H54 (cell line): ENCODE results near the gene CLASP1.
"Not testable (repeated sequence)": the region's sequence is repeated elsewhere in the genome, so short reads cannot be mapped to it uniquely, and the experiment has no call there.

Experiments used
- DNase-seq: peaks from one replicate; pipeline ENCODE4 v3.0.0; 2011; ENCODE audit warnings: low spot score, mixed read lengths; ENCODE audit not compliant: insufficient read length
- FAIRE-seq: peaks from 3 replicates; lab custom pipeline; 2011; peaks lifted over from hg19 to GRCh38; lab: Jason Lieb, UNC
- POLR2A ChIP-seq: IDR thresholded peaks from 2 replicates; pipeline ENCODE4 v1.6.1; 2011; ENCODE audit warnings: low read depth, mild to moderate bottlenecking, low read length

CLASP1 gene

GRCh38 chr2:121358291-121358690 lies 291.0 kb downstream of the CLASP1 start:
- DNase-seq (no peak), FAIRE-seq (no peak)
- no peak for TF ChIP-seq POLR2A

GRCh38 chr2:121356058-121356640 lies 293.1 kb downstream of the CLASP1 start:
- FAIRE-seq: peak; percentile 6

GRCh38 chr2:121355488-121355887 lies 293.8 kb downstream of the CLASP1 start:
- DNase-seq: no peak
- FAIRE-seq: no peak
- TF ChIP-seq POLR2A: no peak

More at GRCh38 chr2:121356058-121356640, 293.1 kb downstream of the CLASP1 start:
- peak; percentile 48 for DNase-seq
- TF ChIP-seq POLR2A: no peak

GRCh38 chr2:121351521-121352318 lies 297.5 kb downstream of the CLASP1 start:
- FAIRE-seq (no peak), DNase-seq (no peak)
- no peak for TF ChIP-seq POLR2A

GRCh38 chr2:121350890-121351289 lies 298.4 kb downstream of the CLASP1 start:
- TF ChIP-seq POLR2A: no peak

GRCh38 chr2:121350402-121350775 lies 298.9 kb downstream of the CLASP1 start:
- DNase-seq (no peak), FAIRE-seq (no peak)
- TF ChIP-seq POLR2A: no peak

More at GRCh38 chr2:121350890-121351289, 298.4 kb downstream of the CLASP1 start:
- no peak for FAIRE-seq
- no peak for DNase-seq

- no peak for TF ChIP-seq POLR2A
- no peak for DNase-seq
Measured at GRCh38 chr2:121349721-121350401, 299.4 kb downstream of the CLASP1 start.

GRCh38 chr2:121348128-121348740 lies 301.0 kb downstream of the CLASP1 start:
- FAIRE-seq (no peak), DNase-seq (no peak)
- no peak for TF ChIP-seq POLR2A

More at GRCh38 chr2:121349721-121350401, 299.4 kb downstream of the CLASP1 start:
- FAIRE-seq: no peak

- TF ChIP-seq POLR2A: no peak
- no peak for FAIRE-seq
- DNase-seq: no peak
Measured at GRCh38 chr2:121346859-121347258, 302.4 kb downstream of the CLASP1 start.

GRCh38 chr2:121346407-121346806 lies 302.9 kb downstream of the CLASP1 start:
- FAIRE-seq (no peak), DNase-seq (no peak)
- TF ChIP-seq POLR2A: no peak

GRCh38 chr2:121345887-121346286 lies 303.4 kb downstream of the CLASP1 start:
- FAIRE-seq: no peak
- no peak for TF ChIP-seq POLR2A

GRCh38 chr2:121345101-121345500 lies 304.2 kb downstream of the CLASP1 start:
- no peak for TF ChIP-seq POLR2A
- DNase-seq: no peak
- FAIRE-seq: no peak

More at GRCh38 chr2:121345887-121346286, 303.4 kb downstream of the CLASP1 start:
- no peak for DNase-seq

GRCh38 chr2:121343828-121344399 lies 305.3 kb downstream of the CLASP1 start:
- DNase-seq, FAIRE-seq: not testable (repeated sequence)

- TF ChIP-seq POLR2A: no peak
- FAIRE-seq (no peak), DNase-seq (no peak)
Measured at GRCh38 chr2:121343191-121343590, 306.1 kb downstream of the CLASP1 start.
